Frontal cortex (tissue), 4 donors: Measurements from ENCODE around the gene GOLGA6L9. TPM values are rescaled to one million over a fixed set of nuclear protein-coding genes. Genes with fewer than 3 reads are reported as not detected.
"Not testable (repeated sequence)": the region's sequence is repeated elsewhere in the genome, so short reads cannot be mapped to it uniquely, and the experiment has no call there.

Experiments
- DNase-seq, 2 donors: peaks; one replicate each; pipeline ENCODE4 v3.0.0; 2012; ENCODE audit warnings: low spot score in 2 of 2
- FAIRE-seq: peaks from 2 replicates; lab custom pipeline; 2012; peaks lifted over from hg19 to GRCh38; lab: Jason Lieb, UNC
- small RNA-seq: library from RNA; depleted of rRNA; stranded (forward); fragments of <200 nt; gene quantifications from one replicate; pipeline ENCODE3, GENCODE V24; 2014
- total RNA-seq: library from RNA; depleted of rRNA; stranded (reverse); fragments of >200 nt; gene quantifications from one replicate; pipeline ENCODE4 v1.2.3, GENCODE V29; 2014
- donor health status: control.
- donor health status: control.
- donor health status: control.

Gene GOLGA6L9
- total RNA-seq, 1 donor from 2014 or later, result 4.1 TPM

DNA sequence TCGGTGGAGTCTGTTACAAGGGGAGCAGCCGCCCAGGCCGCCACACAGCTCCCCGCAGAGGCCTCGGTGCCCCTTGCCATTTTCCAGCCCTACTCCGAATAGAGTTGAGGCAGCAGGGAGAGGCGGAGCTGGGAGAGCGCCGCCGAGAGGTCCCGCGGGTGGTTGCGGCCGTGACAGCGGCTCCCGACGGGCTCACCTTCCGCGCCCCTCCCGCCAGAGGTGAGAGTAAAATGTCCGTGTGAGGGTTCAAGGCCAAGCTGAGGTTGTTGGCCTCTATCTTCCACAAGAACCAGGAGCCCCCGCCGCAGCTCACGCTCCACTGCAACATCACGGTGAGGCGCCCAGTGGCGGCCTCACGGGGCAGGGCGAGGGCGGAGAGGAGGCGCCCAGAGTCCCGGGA is 15.8 kb downstream of the GOLGA6L9 start:
- not testable (repeated sequence) for FAIRE-seq, DNase-seq

DNA sequence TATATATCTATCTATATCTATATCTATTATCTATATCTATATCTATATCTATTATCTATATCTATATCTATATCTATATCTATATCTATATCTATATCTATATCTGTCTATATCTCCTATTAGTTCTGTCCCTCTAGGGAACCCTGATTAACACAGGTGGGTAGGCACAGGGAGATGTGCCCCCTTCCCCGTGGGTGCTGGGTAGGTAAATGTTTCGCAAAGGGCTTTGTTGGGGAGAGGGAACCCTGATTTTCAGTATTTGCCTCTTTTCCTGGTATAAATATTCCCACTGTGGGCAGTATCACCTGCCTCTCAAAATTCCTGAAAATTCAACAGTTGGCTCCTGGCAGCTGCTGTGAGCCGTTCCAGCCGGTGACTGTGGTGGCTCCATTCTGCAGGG is 27.7 kb downstream of the GOLGA6L9 start:
- not testable (repeated sequence) for DNase-seq

DNA sequence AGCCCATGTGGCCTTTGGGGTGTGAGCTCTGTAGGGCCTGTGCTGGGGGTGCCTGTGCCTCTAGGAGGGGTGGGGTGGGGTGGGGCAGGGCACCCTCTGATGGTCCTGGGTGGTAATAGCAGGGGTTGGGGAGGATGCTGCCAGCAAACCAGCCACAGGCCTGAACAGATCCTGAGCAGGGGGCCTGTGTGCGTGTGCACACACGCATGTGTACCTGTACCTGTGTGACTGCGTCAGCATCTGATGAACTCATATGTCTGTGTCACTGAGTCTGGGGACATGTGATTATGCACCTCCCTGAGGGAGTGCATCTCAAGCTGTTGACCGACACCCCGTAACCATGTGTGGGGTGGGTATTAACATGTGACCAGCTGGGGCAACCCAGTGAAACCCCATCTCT is 36.0 kb downstream of the GOLGA6L9 start:
- FAIRE-seq, DNase-seq: not testable (repeated sequence)

More for the DNA sequence above, 27.7 kb downstream of the GOLGA6L9 start:
- FAIRE-seq, result not testable (repeated sequence)

DNA sequence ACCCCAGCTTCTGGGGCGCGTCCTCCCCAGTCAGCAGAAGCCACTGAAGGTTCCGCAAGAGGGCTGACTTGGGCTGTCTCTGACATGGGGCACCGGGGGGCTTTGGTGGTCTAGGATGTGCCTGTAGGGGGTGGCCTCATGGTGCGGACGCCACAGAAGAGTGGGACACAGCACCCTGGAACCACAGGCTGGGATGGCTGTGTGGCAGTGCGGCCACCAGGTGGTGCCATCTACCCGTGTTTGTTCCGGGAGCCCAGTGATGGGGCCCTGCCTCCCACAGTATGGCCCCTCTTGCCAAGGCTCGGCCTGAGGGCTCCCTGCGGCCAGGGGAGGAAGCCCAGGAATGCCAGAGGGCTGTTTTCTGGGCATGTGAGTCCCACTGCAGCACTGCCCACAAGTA is 38.6 kb downstream of the GOLGA6L9 start:
- not testable (repeated sequence) for DNase-seq, FAIRE-seq

DNA sequence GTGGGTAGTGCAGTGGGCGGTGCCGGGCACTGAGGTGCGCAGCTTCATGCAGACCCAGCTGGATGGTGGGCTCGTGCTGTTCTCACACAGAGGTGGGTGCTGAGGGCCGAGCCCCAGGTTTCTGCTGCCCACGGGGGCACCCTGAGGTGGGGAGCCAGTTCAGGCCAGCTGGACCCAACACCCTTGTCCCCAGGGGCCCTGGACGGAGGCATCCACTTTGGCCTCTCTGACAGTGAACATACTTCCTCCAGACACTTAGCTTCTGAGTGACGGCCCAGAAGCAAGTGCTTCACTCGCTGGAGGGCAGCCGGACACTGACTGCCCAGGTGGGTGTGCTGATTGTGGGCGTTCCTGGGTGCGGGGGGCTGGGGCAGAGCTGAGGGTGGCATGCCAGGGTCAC is 39.8 kb downstream of the GOLGA6L9 start:
- not testable (repeated sequence) for DNase-seq, FAIRE-seq

DNA sequence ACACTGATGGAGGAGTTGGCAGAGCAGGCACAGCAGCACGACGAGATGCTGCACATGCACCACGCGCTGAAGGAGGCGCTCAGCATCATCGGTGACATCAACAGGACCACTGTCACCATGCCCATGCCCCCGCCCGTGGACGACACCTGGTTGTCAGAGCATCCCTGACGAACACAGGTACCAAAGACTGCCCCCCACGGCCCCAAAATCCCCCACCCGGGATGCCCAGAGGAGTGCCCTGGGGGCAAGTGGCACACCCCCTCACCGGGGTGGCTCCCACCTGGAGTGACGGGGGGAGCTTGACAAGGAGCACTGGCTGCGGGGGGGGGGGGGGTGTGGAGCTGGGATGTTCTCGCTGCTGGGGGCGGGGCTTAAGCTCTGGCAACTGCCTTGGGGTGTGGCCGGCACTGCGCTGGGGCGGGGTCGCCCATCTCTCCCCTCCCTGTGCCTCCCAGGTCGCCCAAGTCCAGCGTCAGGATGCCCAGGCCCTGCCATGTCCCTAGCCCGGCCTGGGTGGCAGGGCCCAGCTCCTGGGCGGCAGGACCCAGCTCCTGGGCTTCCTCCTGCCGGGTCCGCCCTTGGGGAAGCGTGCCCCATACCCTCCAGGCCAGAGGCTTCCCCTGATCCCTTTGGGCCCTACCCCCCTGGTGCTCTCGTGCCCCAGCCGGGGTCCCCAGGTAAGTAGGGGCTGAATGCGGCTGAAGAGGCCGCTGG is 42.8 kb downstream of the GOLGA6L9 start:
- not testable (repeated sequence) for DNase-seq, FAIRE-seq

DNA sequence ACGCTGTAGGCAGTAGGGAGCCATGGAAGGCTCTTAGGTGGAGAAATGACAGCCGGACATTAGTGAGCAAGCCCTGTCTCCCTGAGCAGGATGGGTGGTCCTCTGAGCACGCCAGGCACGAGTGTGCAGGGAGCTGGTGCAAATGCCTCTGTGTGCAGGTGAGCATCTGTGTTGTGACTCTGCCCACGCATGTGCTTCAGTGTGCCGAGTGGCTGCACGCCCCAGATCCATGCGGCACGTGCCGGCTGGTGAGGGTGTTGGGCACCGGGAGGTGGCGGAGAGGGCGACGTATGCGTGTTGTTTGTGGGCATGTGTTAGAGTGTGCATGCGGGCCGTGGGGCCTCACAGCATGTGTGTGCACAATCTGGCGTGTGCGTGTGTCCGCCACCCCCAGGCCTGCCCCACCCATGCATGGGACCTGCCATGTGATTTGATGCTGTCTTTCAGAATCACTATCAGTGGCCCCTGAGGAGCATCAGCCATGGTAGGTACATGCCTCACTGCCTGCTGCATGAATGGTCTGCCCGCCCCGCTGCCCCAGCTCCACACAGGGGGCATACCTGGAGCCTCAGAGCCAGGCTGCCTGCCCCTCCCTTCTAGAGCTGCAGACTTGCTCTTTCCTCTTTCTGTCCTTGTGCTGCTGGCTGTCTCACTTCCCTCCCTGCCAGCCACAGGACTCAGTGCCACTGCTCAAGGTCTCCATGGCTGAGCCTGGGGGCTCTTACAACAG is 45.1 kb downstream of the GOLGA6L9 start:
- not testable (repeated sequence) for FAIRE-seq

DNA sequence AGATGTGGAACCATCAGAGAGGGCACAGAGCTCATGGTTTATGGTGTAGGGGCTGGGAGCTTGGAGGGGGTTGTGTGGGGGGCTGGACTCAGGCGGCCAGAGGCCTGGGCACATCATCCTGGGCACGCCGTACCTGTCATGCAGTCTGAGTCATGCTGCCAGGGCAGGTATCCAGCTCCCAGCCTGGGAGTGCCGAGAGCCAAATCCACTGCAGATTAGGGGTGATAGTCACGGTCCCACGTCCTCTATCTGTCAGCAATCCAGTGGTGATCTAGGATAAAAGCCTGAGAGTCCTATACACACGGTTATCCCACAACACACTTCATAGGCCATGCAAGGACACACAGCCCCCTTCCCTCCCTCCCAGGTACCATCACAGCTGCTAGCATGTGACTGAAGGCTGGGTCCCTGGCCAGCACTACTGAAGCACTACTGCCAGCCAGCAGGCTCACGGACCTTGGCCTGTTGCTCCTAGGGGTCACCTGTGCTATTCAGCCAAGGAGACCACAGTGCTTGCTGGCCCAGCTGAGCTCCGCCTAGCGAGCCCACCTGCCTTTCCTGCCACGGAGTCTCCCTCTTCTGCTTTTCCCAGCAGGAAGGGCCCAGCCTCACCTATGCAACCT is 45.8 kb downstream of the GOLGA6L9 start:
- not testable (repeated sequence) for DNase-seq, FAIRE-seq

More for the DNA sequence above, 45.1 kb downstream of the GOLGA6L9 start:
- not testable (repeated sequence) for DNase-seq

DNA sequence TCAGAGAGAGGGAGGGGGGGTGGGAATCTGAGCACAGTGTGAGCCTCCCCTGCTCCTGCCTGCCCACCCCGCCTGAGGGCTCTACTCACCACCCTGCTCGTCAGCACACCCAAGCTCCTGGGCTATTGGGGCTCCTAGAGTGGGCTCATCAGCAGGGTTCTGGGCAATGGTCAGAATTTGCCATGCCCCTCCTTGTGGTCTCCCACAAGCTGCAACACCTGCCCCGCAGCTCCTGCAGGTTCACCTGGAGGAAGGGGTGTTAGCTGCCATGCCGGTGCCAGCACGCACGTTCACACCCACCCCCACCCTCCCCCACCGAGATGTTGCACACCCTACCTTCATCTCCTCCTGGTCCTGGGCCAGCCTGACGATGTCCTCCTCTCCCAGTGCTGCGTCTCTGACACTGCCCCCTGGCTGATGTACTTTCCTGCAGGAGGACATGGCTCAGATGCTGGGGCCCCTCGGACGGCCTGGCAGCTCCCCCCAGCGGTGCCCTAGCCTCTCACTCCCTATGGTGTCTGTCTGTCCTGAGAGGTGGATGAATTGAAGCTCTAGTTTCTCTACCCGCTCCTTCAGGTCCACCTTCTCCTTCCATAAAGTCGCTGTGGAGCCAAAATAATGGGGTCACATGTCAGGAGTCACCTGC is 47.2 kb downstream of the GOLGA6L9 start:
- not testable (repeated sequence) for DNase-seq, FAIRE-seq

DNA sequence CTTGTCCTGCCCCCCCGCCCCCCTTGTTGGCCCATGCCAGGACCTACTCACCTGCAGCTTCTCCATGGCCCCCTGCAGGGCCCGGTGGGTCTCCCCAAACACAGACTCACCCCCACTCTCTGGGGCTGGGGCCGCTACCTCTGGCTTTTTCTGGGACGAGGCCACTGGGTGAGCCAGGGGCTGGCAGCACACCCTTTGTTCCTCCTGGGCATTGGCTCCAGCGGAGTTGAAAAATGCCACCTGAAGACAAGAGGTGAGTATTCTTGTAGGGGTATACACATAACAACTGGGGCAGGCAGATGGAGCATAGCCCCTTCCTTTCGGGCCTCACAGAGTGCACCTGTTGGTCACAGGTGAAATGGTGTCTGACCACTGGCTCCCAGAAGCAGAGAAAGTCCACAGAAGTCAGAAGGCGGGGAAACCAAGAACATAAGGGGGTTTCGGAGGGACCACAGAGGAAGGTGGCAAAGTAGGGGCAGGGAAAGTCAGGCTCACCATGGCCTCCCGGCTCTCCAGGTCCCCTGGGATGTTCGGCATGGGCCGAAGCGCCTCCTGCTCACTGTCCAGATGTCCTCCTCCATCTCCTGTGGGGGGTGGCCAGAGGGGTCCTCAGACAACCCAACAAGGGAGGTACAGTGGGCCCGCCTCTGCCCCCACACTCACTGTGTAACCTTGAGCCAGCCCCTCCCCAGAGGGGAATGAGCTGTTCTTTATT is 47.9 kb downstream of the GOLGA6L9 start:
- not testable (repeated sequence) for DNase-seq, FAIRE-seq

Small RNA genes within 50 kb of the gene (small RNA-seq; reads per million reads assigned to genes)
- not detected for gene AC245033.3

Other genes with a start within 250 kb of the GOLGA6L9 start
- 34.6 TPM for gene EFL1, start 167.1 kb upstream of the GOLGA6L9 start, total RNA-seq
- 4.1 TPM for gene SAXO2, start 167.0 kb upstream of the GOLGA6L9 start, total RNA-seq
- gene GOLGA6L10, start 80.3 kb upstream of the GOLGA6L9 start, total RNA-seq, result 2.0 TPM
- gene RPS17, start 110.6 kb downstream of the GOLGA6L9 start, total RNA-seq, result 1,382 TPM
- 2.0 TPM for gene CPEB1, start 217.5 kb downstream of the GOLGA6L9 start, total RNA-seq